Body of pancreas (tissue), 4 donors: Measurements from ENCODE around the gene KCNAB2.

Experiments
- CTCF ChIP-seq, 7 experiments: fragments of 450-650 bp in 4 of 7; fragments of 200-600 bp in 3 of 7; sonication (generic) in 3 of 7; IDR thresholded peaks; one replicate each; pipeline ENCODE4 v1.5.1; 2016 to 2019; ENCODE audit warnings: antibody characterized with exemption in 7 of 7
- POLR2A ChIP-seq, 3 donors: fragments of 450-650 bp; IDR thresholded peaks; one replicate each; pipeline ENCODE4 v1.6.1; 2016; ENCODE audit warnings: antibody characterized with exemption in 3 of 3, mild to moderate bottlenecking in 2 of 3

- TF ChIP-seq CTCF (IDR thresholded peaks at IDR 0.05) (no peak), POLR2A (IDR thresholded peaks at IDR 0.05) (no peak)
Measured at GRCh38 chr1:6125366-6125765, 79.7 kb downstream of the KCNAB2 start.
